AG08396 (cell line): ENCODE data around the gene PHACTR3.

ENCODE experiments used
- DNase-seq: peaks from one replicate; pipeline ENCODE4 v3.0.0; 2012; ENCODE audit warnings: low spot score, mixed read lengths

The PHACTR3 gene

DNA sequence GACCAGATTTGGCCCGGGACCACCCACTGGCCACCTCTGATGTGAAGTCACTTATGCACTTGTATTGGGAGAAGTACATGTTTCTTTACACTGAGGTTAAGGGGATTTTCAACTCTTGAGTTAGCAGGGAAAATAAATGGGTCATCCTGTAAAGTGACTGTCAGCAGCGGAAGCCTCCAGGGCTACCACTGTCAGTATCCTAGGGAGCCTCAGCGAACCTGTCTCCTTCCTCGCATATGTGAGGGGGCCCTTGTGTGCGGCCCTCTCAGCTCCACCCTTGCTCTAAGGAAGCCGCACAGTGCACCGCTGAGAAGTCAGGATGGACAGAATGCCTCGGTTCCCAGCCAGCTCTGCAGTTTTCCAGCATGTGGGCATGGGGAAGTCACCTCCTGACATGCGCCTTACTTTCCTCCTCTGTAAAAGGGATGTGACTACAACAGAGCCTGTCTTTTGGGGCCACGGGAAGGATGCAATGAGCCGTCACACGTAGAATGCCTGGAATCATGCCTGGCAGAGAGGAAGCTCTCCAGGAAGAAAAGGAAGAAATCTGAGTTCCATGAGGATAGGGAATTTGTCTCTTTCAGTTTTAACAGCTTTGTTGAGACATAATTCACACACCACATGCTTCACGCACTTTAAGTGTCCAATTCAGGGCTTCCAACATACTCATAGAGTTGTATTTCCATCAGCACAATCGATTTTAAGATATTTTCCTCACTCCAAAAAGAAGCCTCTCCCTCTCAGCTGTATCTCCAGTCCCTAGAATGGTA lies 213.7 kb downstream of the PHACTR3 start:
- no peak for DNase-seq

DNA sequence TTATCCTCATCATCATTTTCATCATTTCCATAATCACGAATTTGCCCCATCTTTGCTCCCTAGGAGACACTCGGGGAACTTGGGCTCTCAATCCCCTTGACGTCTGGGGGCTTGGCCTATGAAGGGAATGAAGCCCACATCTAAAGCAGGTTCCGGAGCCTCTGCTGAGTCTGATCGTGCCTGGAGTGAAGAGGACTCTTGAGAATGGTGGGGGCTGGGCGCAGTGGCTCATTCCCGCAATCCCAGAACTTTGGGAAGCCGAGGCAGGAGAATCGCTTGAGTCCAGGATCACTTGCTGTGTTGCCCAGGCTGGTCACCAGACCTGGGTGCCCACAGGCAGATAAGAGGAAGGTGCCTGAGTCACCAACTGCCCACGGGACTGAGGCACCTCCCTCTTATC lies 214.6 kb downstream of the PHACTR3 start:
- no peak for DNase-seq

DNA sequence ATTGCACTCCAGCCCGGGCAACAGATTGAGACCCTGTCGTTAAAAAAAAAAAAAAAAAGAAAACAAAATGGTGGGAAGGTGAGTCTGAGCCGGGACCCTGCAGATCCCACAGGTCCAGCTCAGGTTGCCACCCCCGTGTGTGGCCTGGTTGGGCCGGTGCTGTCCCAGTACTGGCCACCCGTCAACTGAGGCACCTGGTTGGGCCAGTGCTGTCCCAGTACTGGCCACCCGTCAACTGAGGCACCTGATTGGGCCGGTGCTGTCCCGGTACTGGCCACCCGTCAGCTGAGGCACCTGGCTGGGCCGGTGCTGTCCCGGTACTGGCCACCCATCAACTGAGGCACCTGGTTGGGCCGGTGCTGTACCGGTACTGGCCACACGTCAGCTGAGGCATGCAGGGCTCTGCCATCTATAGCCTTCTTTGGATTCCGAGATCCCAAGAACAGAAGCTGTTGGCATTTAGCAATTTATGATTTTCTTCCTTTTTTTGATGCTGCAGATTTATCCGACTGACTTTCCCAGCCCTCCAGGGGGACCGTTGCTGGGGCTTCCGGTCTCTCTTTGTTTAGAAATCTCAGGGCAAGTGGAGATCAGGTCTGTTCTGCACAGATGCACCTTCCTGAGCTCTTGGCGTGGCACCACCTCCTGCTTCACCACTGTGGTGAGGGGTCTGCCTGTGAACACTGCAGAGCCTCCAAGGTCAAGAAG lies 215.3 kb downstream of the PHACTR3 start:
- no peak for DNase-seq

DNA sequence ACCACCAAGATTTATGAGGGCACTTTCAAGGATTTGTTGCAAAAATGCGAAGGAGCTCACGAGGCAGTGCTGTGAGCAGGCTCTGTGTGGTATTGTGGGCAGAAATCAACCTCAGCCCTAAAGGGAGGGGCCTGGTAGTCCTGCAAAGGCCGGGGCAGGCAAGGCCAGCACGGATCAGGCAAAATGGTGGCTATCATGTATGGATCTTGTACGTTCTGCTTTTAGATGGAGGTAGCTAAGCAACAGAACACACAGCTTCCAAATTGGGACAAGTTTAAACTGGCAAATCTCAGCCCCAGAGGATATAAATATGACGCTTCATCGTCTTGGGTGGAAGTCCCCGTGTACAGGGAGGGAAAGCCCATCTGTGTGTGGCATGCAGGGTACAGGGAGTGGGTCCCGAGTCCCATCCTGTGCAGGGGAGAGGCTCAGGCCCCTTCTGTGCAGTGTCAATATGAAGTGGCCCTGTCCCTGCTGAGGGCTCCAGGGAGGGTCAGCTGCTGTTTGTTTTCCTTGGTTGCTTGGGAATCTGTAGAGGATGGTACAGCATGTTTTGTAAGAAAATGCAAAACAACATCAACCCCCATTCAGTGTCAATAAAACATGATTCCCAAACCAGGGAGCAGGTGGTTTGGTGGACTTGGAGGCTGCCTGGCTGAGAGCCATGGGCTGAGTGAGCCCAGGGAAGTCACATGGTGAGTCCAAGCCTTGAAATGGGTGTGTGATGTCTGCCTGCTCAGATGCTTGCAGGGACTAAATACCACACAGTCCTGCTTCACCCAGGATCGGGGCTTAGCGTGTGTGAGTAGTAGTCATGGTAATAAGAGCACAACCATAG lies 216.1 kb downstream of the PHACTR3 start:
- DNase-seq, result no peak

DNA sequence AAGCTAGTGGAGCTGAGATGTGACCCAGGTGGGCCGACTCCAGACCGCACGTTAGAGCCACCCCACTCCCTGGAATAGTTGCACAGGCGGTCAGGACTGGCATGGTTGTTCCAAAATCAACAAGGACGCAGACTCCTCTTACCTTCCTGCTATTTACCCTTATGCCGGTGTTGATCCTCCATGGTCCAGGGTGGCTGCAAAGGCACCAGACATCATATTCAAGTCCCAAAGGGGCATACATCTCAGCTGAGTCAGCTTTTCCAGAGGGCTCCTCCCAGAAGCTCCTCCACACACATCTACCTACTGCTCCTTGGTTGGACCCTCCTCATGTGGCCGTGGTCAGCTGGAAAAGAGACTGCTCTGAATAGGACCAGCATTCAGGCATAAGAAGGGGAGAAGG lies 216.9 kb downstream of the PHACTR3 start:
- DNase-seq, result no peak

DNA sequence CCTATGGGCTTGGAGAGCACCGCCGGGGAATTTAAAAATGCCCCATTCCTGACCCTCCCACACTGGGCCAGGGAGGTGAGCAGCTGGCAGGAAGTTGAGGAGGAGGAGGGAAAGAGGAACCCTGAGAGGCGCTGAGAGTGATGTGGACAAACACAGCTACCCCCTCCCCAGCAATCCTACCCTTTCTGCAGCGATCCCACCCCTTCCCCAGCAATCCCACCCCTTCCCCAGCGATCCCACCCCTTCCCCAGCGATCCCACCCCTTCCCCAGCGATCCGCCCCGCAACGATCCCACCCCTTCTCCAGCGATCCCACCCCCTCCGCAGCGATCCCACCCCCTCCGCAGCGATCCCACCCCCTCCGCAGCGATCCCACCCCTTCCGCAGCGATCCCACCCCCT lies 217.4 kb downstream of the PHACTR3 start:
- DNase-seq, result no peak

DNA sequence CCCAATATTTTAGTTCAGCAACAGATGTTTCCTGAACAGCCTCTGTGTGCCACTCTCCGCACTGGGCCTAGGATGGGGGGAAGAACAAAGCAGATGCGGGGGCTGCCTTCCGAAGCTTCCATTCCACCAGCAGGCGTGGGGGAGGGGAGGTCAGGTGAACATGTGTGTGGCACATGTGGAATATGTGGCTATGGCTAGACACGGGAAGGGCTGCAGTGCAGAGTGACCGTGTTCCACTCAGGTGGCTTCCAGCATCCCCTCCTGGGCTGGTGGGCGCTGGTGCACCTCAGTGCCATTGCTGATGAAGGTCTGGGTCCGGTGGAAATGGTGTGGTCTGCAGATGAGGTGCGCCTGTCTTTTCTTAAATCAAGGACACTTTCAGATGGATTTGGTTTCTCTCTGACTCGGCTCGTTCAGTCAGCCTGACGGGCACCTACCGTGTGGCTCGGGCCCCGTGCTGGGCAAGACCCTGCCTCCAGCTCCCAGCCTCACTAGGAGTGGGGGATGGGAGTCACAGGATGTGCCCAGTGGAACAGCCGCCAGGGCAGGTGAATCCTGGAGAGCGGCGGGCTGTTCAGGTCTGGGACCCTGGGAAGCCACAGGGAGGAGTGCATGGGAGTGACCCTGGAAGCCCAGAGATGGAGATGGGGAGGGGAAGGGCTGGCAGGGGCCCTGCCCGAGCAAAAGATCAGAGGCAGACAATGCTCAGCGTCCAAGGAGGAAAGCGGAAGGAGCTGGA lies 218.1 kb downstream of the PHACTR3 start:
- no peak for DNase-seq

DNA sequence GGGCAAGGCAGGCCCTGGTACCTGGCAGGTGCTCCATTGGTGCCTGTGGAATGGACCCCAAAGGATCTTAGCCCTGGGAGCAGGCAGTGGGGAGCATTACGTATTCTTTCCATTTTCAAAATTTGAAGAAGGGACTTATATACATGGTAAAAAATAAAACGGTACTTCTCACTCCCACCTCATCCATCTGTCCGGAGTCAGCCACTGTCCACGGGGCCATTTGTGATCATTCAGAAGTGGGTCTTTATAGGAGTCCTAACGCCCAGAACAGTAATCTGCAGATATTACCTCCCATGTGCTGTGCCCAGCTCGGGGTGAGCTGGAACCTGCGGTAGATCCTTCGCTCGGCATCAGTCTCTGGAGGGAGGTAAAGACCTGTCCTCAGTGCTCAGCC lies 218.7 kb downstream of the PHACTR3 start:
- no peak for DNase-seq

DNA sequence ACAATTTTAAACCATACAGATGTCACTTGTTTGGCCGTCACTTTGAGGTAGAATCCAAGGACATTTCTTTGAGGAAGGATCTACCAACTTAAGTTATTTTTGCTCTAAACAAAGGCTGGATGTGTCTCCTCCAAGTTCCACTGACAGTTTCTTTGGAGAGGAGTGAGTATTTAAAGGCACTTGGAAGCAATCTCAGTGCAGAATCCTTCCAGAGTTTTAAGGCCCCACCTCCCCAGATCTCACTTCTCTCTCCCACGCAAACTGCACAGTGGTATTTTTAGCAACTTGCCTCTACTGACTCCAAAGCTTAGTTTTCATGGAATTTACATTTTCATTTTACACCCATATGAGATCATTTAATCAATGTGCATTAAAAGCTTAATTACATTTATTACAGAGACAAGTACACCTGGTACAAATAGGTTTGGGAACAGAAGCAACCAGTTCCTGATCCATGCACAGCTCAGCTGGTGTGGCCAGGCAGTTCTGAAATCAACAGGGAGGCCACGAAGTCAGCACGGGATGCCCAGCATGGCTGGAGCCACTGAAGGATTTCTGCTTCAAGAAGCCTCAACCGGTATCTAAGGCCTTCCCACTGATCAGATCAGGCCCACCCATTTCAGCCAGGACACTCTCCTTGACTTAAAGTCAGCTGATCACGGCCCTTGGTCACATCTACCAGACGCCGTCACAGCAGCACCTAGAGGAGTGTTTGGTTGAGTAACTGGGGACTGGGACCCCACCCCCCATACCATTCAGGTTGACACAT lies 219.3 kb downstream of the PHACTR3 start:
- DNase-seq, result no peak

DNA sequence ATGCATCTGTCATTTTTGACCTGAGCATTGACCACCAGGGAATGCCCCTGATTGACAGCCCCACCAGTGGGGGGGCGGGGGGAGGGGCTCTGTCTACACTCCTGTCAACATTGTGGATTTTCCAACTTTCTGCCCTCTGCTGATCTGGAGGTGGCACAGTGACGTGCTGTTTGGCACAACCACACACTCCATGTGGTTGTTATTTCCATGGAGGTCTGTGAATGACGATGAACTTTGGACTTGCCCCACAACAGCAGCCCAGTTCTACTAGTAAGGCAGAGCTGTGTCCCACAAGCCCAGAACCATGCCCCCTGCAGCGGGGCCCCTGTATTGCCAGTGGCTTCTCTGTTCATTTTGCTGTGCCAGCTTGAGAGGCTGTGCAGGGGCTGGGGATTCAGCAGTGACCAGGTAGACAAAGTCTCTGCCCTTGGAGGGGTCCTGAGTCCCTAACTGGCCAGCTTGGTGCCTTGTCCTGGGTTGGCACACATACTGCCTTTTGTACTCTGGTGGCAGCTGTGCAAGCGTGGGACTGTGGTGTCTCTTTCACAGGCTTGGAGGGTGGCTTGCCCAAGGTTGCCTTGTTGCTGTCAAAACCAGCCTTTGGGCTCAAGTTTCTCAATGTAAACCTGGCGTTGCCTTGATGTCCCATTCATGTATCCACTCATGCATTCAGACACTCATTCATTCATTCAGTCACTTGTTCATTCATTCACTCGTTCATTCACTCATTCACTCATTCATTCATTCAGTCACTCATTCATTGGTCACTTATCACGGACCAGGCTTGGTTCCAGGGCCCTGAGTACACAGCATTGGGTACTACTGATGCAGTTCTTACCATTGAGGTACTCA lies 220.6 kb downstream of the PHACTR3 start:
- DNase-seq, result no peak

DNA sequence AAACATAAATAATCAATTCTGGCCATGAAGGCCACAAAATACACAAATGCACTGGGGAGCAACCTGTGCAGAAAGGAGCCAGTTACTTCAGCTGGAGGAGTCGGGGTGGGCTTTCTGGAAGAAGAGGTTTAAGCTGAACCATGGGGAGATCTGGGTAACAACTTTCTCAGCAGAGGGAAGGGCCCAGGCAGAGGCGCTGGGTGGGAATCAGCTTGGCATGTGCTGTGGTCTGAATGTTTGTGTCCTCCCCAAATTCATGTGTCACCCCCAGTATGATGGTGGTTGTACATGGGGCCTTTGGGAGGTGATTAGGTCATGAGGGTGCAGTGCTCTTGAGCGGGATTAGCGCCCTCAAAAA lies 221.2 kb downstream of the PHACTR3 start:
- DNase-seq, result no peak

DNA sequence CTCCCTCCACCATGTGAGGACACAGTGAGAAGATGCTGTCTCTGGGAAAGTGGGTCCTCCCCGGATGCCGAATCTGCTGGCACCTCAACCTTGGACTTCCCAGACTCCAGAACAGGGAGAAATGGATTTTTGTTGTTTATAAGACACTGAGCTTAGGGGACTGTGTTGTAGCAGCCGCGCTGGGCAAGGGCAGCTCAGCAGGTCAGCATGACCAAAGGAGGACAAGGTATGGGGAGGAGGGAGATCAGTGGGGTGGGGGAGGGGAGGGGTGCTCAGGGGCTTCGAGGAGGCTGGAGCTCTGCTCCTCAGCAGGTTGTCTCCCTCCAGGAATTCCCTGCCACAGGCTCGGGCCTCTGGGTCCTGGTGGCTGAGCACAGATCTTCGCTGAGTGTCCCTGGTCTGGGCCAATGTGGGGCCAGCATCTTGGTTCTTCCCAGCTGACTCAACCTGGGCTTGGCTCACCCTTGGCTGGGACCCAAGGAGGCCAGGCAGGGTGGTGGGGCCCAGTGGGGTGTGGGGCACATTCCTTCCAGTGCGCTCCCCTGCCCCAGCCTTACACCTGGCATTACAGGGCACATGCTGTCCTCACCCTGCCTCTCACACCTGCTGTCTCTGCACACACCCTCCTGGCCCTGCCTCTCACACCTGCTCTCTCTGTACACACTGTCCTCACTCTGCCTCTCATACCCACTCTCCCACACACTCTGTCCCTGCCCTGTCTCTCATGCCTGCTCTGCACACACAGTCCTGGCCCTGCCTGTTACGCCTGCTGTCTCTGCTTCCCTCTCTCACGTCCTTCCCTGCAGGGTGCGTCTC lies 221.8 kb downstream of the PHACTR3 start:
- DNase-seq, result no peak

DNA sequence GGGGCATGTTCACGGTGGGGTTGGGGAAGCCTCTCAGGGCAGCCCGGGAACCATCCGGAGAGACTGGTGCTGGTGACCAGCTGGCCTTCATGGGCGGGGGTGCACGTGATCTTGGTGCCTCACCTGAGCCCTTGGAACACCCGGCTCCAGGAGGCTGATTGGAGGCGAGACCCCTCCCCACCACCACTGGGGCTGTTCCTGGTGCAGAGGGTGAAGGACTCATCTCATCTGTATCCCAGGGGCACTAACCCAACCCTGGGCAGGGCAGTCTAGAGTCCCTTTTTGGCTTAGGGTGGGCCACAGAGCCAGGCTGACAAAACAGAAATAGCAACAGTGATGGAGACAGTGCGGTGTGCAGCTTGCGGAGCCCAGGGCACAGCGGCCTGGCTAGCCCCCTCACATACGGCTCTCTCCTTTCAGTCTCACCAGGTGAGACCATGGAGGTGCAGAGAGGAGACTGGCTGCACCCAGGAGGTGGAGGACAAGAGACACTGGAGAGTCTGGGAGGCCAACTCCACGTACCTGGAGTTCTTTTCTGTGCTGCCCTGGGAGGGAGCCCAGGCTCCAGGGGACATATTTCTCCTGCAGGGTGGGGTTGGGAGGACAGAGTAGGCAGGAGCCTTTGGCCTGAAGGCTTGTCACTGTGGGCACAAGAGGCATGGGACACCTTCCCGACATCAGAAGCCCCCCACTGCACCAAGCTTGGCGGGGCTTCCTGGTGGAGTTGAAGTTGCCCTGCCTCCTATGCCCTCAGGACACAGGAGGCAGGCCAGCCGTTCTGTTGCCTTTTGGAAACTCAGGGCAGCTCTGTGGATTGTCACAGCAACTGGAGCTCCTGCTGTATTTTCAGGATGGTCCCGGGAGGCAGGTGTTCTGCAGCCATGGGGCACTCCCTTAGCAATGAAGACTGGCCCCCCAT lies 223.1 kb downstream of the PHACTR3 start:
- no peak for DNase-seq

DNA sequence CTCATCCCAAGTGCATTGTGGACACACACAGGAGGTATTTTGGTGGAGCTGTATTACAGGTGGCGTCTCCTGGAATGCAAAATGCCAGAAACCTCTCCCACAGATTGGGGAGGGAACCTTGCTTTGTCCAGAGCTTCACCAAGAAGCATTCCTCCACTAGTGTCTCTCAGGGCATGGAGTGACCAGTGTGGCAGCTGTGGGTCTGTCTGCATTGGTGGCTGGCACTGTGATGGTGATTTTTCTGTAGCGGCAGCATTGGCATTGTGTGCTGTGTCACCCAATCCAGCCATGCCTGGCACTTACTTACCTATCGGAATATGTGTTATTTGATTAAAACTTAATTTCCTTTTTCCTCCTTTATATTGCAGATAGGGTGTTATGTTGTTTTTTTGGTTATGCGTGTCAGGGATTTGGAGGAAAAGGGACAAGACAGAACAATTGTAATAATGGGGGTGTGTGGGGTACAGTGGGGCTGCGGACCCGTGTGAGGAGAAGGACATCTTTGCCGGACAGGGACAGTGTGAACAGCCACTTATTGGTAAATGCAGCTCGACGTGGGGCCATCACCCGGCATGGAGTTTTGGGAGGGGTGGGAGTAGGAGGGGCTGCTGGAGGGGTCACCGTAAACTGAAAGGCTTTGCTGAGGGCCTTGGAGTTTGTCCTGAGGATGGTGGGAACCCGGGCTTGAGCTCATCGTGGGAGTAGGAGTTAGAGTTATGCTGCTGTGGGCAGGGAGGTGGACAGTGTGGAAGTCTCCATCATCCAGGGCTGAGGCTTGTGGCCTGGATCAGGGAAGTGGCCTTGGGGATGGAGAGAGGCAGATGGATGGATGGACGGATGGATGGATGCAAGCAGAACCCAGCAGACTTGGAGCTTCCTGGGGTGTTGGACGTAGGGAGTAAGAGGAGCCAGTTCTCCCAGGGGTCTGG lies 224.0 kb downstream of the PHACTR3 start:
- no peak for DNase-seq

DNA sequence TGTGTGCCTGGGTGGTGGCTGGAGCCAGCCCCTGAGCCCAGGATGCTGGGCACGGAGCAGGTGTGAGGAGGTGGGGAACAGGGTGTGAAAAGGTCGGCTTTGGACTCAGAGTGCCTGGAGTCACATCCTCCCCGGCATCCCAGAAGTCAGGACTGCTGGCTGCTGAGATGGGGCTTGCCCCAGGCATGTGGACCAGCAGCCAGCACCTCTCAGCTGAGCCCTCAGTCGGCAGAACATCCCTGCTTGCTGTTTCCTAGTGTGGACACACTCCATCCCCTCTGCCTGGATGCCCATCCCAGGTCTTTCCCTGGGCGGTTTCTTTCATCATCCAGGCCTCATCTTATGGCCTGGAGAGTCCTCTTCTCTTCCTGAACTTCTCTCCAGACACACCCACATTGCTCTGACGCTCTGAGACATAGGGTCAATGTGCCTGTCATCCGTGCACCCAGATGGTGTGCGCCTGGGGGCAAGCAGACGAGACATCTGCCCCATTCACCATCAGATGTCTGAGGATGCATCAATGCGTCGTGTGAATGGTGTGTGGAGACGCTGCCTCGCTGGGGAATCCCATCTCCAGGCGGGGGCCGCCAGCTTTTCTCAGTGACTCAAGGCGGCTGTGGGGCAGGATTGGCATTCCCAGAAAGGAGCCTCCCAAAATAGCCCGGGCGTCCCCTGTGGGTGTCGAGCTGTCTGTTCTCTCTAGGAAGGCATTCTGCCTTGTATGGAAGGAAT lies 224.9 kb downstream of the PHACTR3 start:
- DNase-seq, result no peak

DNA sequence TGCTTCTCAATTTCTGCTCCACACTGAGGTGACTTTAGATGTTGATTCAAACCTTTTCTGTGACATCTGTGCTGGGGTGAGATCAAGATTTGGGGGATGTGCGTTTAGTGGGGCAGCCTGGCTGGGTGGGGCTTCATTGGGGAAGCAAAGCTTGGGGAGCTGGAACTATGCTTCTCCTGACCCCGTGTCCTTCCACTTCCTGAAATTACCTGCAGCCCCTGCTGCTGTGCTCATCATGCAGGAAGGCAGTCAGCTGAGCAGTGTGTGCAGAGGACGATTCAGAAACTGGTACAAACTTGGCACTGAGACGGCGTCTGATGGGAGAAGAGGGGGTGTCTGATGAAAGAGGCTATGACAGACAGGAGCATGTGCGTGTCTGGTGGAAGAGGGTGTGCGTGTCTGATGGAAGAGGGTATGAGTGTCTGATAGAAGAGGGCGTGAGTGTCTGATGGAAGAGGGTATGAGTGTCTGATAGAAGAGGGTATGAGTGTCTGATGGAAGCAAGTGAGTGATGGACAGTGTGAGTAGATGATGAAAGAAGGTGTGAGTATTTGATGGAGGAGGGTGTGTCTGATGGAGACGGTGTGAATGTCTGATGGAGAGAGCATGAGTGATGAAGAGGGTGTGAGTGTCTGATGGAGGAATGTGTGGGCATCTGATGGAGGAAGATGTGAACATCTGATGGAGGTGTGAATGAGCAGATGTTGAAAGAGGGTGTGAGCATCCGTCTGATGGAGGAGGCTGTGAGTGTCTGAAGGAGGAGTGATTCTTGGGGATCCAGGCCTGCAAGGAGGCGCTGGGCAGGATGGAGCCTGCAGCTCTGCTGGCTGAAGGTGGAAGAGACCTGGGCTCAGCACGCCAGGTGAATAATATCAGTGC lies 225.7 kb downstream of the PHACTR3 start:
- DNase-seq, result no peak
